Brain microvascular endothelial cell (primary cell): ENCODE data around the gene EEIG2.

Experiments used
- DNase-seq: peaks from one replicate; pipeline ENCODE4 v3.0.0-alpha.2; 2020
- H3K27ac ChIP-seq: fragments of 250-450 bp; sonication (Bioruptor Pico); 2 replicates; pipeline ENCODE4 v1.5.1; 2020; ENCODE audit warnings: mild to moderate bottlenecking, moderate library complexity
- H3K27me3 ChIP-seq: fragments of 250-450 bp; sonication (Bioruptor Pico); replicated peaks from 2 replicates; pipeline ENCODE4 v1.5.1; 2020; ENCODE audit warnings: mild to moderate bottlenecking
- H3K36me3 ChIP-seq: fragments of 250-450 bp; sonication (Bioruptor Pico); replicated peaks from 2 replicates; pipeline ENCODE4 v1.5.1; 2020; ENCODE audit warnings: mild to moderate bottlenecking
- H3K4me3 ChIP-seq: 2 replicates; pipeline ENCODE4 v1.5.1; 2011; ENCODE audit warnings: low read depth, mild to moderate bottlenecking, control low read depth, low read length, moderate library complexity
- in situ Hi-C: cut with HindIII; loops from 2 replicates; pipeline ENCODE4 v1.10.0; 2017; ENCODE audit warnings: low sequenced_read_pairs, low pct_ligation_motif_present
- TF ChIP-seq, protein P1 (sequence below): IDR thresholded peaks from 2 replicates; pipeline ENCODE4 v1.5.1; 2011; ENCODE audit warnings: low read depth, mild to moderate bottlenecking, moderate library complexity, low read length, control low read depth, inconsistent platforms; ENCODE audit errors: missing control alignments

Gene EEIG2

DNA sequence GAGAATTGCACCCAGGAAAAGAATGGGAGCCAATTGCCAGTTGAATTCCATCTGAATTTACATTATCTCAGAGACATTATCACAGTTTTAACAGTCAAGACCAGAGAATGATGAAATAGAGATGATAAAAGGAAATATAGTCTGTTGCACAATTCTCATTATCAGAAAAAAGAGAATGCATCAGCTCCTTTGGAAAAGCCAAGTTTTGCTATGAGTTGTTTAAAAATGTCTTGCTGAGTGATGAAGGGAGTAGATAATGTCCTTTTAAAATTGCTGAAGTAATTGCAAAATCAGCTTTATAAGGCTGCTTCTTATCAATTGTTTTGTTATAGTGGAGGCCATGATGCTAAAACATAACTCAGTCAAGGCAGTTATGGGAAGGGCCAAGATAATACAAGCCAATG is 37.9 kb upstream of the EEIG2 start:
- Histone ChIP-seq H3K27me3 (peaks cover 5% of the 10 kb centered on the region), H3K27ac (no peak overlapping the region), H3K36me3 (no peaks in the 10 kb centered on the region), H3K4me3 (no peak overlapping the region)
- no peak for DNase-seq
- TF ChIP-seq, protein P1, sequence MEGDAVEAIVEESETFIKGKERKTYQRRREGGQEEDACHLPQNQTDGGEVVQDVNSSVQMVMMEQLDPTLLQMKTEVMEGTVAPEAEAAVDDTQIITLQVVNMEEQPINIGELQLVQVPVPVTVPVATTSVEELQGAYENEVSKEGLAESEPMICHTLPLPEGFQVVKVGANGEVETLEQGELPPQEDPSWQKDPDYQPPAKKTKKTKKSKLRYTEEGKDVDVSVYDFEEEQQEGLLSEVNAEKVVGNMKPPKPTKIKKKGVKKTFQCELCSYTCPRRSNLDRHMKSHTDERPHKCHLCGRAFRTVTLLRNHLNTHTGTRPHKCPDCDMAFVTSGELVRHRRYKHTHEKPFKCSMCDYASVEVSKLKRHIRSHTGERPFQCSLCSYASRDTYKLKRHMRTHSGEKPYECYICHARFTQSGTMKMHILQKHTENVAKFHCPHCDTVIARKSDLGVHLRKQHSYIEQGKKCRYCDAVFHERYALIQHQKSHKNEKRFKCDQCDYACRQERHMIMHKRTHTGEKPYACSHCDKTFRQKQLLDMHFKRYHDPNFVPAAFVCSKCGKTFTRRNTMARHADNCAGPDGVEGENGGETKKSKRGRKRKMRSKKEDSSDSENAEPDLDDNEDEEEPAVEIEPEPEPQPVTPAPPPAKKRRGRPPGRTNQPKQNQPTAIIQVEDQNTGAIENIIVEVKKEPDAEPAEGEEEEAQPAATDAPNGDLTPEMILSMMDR: no peak
- in situ Hi-C loops: no loop called here

GRCh38 chr1:108523829-108524228 is 36.1 kb upstream of the EEIG2 start:
- H3K4me3 ChIP-seq: no peak overlapping the region
- TF ChIP-seq, protein P1: no peak
- in situ Hi-C loops: no loop called here

DNA sequence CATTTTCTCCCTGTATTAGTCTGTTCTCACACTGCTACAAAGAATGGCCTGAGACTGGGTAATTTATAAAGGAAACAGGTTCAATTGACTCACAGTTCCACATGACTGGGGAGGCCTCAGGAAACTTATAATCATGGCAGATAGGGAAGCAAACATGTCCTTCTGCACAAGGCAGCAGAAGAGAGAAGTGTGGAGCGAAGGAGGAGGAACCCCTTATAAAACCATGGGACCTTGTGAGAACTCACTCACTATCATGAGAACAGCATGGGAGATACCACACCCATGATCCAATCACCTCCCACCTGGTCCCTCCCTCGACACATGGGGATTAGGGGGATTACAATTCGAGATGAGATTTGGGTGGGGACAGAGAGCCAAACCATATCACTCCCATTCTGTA is 35.2 kb upstream of the EEIG2 start:
- Histone ChIP-seq H3K4me3 (no peak overlapping the region), H3K27me3 (no peaks in the 10 kb centered on the region), H3K36me3 (no peaks in the 10 kb centered on the region), H3K27ac (no peak overlapping the region)
- in situ Hi-C loops: no loop called here
- TF ChIP-seq, protein P1: no peak
- no peak for DNase-seq

More at GRCh38 chr1:108523829-108524228, 36.1 kb upstream of the EEIG2 start:
- H3K27ac ChIP-seq: no peak overlapping the region
- no peaks in the 10 kb centered on the region for H3K36me3 ChIP-seq
- peaks cover 3% of the 10 kb centered on the region for H3K27me3 ChIP-seq
- no peak for DNase-seq

DNA sequence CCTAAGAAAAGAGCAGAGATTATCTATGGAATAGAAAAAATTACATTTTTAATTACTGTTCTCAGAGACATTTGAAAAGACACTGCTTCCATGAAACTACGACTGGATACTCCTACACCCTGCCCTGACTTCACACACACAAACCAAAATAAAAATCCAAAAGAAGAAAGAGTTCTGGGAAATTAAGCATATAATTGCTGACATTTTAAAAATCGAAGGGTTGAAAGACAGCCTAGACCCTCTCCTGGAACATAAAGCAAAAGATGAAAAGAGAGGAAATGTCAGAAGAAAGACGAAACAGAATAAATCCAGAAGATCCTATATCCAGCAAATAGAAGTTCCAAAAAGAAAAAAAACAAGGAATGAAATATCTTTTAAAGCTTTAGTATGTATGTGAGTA is 32.8 kb upstream of the EEIG2 start:
- no peak overlapping the region for H3K4me3 ChIP-seq
- no peak for DNase-seq
- no peaks in the 10 kb centered on the region for H3K36me3 ChIP-seq
- in situ Hi-C loops: no loop called here
- no peaks in the 10 kb centered on the region for H3K27me3 ChIP-seq
- TF ChIP-seq, protein P1: no peak
- H3K27ac ChIP-seq: no peak overlapping the region

- TF ChIP-seq, protein P1: no peak
- in situ Hi-C loops: no loop called here
- H3K4me3 ChIP-seq: no peak overlapping the region
- no peaks in the 10 kb centered on the region for H3K36me3 ChIP-seq
- H3K27me3 ChIP-seq: no peaks in the 10 kb centered on the region
- no peak for DNase-seq
- H3K27ac ChIP-seq: no peak overlapping the region
Observed at GRCh38 chr1:108527837-108528236, 32.1 kb upstream of the EEIG2 start.

DNA sequence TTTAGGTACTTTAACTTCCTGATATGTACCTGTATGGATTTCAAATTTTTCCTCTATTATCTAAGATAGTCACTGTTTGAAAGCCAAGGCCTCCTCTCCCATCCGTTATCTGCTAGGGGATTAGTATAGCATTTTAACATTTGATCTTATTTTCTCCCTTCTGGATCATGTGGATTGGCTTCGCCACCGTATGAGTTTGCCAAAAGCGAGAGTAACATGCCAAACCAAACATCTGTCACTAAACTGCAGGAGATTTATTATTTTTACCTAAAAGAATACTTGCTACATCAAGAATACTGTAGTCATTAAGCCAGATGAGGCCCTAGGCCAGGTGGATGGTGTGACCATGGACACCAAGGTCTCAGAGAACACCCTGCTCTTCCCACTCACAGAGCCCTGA is 28.5 kb upstream of the EEIG2 start:
- DNase-seq: no peak
- in situ Hi-C loops: no loop called here

More for the DNA sequence above, 28.5 kb upstream of the EEIG2 start:
- no peaks in the 10 kb centered on the region for H3K36me3 ChIP-seq
- no peaks in the 10 kb centered on the region for H3K27me3 ChIP-seq
- H3K27ac ChIP-seq: no peak overlapping the region
- TF ChIP-seq, protein P1: no peak
- H3K4me3 ChIP-seq: no peak overlapping the region
